Upper lobe of right lung (tissue), 1 donor: ENCODE measurements around the gene CNEP1R1. TPM values are rescaled to one million over a fixed set of nuclear protein-coding genes. Genes with fewer than 3 reads are reported as not detected.

Source experiments
- ATAC-seq: fragments of 200-7000 bp; cut with Tn5 transposase; one replicate; pipeline ENCODE4 v1.9.1; 2020; ENCODE audit warnings: mild to moderate bottlenecking, moderate library complexity
- DNase-seq: peaks from one replicate; pipeline ENCODE4 v3.0.0-alpha.2; 2020
- H3K27ac ChIP-seq: fragments of 200-600 bp; one replicate; pipeline ENCODE4 v1.8.0; 2022
- H3K27me3 ChIP-seq: fragments of 200-600 bp; one replicate; pipeline ENCODE4 v1.8.0; 2022; ENCODE audit warnings: mild to moderate bottlenecking
- H3K36me3 ChIP-seq: fragments of 200-600 bp; one replicate; pipeline ENCODE4 v1.8.0; 2022
- H3K4me1 ChIP-seq: fragments of 200-600 bp; one replicate; pipeline ENCODE4 v1.8.0; 2022
- H3K4me3 ChIP-seq: fragments of 200-600 bp; one replicate; pipeline ENCODE4 v1.8.0; 2022; ENCODE audit warnings: mild to moderate bottlenecking
- H3K9me3 ChIP-seq: fragments of 200-600 bp; one replicate; pipeline ENCODE4 v1.8.0; 2022
- intact Hi-C: fragments of 100-400 bp; cut with DNase I; formaldehyde crosslinking; loops from one replicate; pipeline ENCODE4 v1.11.0; 2022
- total RNA-seq: library from RNA; stranded (reverse); fragmentation: NEBNext Ultra II Directional; extraction: Animal tissue kit (Norgen Biotek cat#: 25700); gene quantifications from one replicate; pipeline ENCODE4 v1.2.1, GENCODE V29; 2021
- TF ChIP-seq, protein P1 (sequence below): fragments of 200-600 bp; IDR thresholded peaks from one replicate; pipeline ENCODE4 v1.8.0; 2022; ENCODE audit warnings: antibody characterized with exemption
- donor health status: DM: no; HTN: yes; CAD: no; lungs with severe emphysema.

Gene CNEP1R1
- total RNA-seq, 1 donor from 2014 or later = 21.9 TPM

DNA sequence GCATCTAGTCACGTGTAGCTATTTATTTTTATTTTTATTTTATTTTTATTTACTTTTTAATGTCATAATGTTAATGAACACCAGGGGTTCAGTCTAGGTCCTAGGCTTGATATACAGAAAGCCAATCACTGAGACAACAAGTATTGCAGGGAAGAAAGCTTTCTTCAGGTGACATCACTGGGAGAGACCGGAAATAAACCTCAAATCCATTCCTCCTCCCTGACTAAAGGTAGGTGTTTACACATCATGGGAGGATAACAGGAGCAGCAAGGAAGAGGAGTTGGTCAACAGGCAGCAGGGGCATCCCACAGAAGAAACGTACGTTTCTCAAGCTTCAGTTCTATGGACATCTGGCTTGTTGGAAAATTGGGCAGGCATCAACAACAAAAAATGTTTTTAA lies 31.2 kb downstream of the CNEP1R1 start:
- Histone ChIP-seq H3K4me1 (no peaks in the 10 kb centered on the region), H3K36me3 (no peaks in the 10 kb centered on the region), H3K9me3 (no peaks in the 10 kb centered on the region), H3K27me3 (no peaks in the 10 kb centered on the region), H3K4me3 (no peak overlapping the region), H3K27ac (no peak overlapping the region)
- DNase-seq = no peak
- ATAC-seq = no peak
- intact Hi-C loops = no loop called here
- TF ChIP-seq, protein P1, sequence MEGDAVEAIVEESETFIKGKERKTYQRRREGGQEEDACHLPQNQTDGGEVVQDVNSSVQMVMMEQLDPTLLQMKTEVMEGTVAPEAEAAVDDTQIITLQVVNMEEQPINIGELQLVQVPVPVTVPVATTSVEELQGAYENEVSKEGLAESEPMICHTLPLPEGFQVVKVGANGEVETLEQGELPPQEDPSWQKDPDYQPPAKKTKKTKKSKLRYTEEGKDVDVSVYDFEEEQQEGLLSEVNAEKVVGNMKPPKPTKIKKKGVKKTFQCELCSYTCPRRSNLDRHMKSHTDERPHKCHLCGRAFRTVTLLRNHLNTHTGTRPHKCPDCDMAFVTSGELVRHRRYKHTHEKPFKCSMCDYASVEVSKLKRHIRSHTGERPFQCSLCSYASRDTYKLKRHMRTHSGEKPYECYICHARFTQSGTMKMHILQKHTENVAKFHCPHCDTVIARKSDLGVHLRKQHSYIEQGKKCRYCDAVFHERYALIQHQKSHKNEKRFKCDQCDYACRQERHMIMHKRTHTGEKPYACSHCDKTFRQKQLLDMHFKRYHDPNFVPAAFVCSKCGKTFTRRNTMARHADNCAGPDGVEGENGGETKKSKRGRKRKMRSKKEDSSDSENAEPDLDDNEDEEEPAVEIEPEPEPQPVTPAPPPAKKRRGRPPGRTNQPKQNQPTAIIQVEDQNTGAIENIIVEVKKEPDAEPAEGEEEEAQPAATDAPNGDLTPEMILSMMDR = no peak

DNA sequence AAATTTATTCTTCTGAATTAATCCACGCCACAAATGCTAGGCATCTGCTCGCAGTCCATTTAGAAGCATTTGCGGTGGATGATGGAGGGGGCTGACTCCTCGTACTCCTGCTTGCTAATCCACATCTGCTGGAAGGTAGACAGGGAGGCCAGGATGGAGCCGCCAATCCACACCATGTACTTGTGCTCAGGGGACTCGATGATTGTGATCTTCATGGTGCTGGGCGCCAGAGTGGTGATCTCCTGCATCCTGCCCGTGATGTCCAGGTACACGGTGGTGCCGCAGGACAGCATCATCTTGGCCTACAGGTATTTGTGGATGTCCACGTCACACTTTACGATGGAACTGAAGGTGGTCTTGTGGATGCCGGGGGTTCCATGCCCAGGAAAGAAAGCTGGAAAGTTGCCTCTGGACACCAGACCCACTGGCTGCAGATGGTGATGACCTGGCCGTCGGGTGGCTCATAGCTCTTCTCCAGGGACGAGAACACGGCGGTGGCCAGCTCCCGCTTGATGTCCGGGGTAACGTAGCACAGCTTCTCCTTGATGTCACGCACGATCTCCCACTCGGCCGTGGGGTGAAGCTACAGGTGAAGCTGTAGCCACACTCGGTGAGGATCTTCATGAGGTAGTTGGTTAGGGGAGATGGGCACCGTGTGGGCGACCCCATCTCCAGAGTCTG lies 33.2 kb downstream of the CNEP1R1 start:
- Histone ChIP-seq H3K36me3 (no peaks in the 10 kb centered on the region), H3K9me3 (no peaks in the 10 kb centered on the region), H3K4me3 (no peak overlapping the region), H3K27me3 (no peaks in the 10 kb centered on the region), H3K27ac (no peak overlapping the region), H3K4me1 (no peaks in the 10 kb centered on the region)
- no peak for ATAC-seq
- intact Hi-C loops = no loop called here
- no peak for DNase-seq
- TF ChIP-seq, protein P1 = no peak

DNA sequence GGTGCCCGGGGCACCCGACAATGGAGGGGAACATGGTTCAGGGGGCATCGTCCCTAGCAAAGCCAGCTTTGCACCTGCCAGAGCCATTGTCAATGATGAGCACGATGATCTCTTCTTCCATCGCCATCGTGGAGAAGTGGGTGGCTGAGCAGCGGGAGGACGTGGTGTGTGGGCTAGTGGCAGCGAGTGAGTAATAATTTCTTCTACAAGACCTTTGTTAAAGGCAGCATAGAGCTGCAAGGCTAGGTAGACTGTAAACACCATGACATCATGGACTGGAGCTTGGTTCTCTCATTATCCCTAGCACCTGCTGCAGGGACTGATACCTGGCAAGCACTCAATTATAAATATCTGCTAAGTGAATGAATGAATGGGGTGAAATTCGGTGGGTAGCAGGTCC lies 34.1 kb downstream of the CNEP1R1 start:
- H3K36me3 ChIP-seq = no peaks in the 10 kb centered on the region
- no peaks in the 10 kb centered on the region for H3K9me3 ChIP-seq
- H3K27ac ChIP-seq = no peak overlapping the region
- H3K4me3 ChIP-seq = no peak overlapping the region
- TF ChIP-seq, protein P1 = no peak
- ATAC-seq = no peak
- intact Hi-C loops = no loop called here
- no peaks in the 10 kb centered on the region for H3K27me3 ChIP-seq
- no peak for DNase-seq
- H3K4me1 ChIP-seq = no peaks in the 10 kb centered on the region

DNA sequence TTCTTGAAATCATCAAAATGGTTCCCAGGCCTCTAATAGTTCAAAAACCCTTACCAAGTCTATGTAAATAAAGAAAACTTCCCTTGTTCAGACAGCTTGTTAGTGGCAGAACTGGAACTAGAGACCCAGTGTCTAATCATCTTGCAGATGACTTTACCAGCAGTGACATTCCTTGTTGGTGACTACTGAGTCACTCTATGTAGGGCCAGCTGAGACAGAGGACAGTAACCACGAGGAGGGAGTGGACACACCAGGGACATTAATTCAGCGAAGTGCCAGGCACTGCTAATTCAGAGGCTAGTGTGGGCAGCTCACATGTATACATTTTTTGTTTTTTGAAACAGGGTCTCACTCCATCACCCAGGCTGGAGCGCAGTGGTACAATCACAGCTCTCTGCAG lies 34.6 kb downstream of the CNEP1R1 start:
- H3K27ac ChIP-seq = no peak overlapping the region
- DNase-seq = no peak
- no peaks in the 10 kb centered on the region for H3K9me3 ChIP-seq
- no peaks in the 10 kb centered on the region for H3K27me3 ChIP-seq
- H3K4me1 ChIP-seq = no peaks in the 10 kb centered on the region
- TF ChIP-seq, protein P1 = no peak
- H3K4me3 ChIP-seq = no peak overlapping the region
- ATAC-seq = no peak
- intact Hi-C loops = no loop called here
- no peaks in the 10 kb centered on the region for H3K36me3 ChIP-seq

DNA sequence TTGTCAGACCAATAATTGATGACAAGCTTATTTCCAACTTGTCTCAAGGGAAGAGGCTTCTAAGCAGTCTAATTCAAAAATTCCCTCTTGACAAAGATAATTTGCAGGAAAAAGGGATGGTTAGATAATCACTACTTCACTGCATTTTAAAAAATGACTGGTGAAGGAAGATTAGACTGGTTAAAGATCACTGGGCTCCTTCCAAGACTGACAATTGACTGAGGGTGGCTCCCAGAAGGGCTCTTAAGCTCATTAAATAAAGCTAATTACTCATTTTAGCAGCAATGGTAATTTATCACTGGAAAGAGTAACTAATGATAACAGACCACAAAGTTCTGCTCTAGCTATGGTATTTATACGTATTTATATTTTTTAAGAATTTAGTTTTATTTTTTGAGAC lies 36.3 kb downstream of the CNEP1R1 start:
- H3K27me3 ChIP-seq = no peaks in the 10 kb centered on the region
- no peaks in the 10 kb centered on the region for H3K36me3 ChIP-seq
- H3K9me3 ChIP-seq = no peaks in the 10 kb centered on the region
- TF ChIP-seq, protein P1 = no peak
- no peak for DNase-seq
- no peak overlapping the region for H3K4me3 ChIP-seq
- no peak for ATAC-seq
- intact Hi-C loops = no loop called here
- H3K27ac ChIP-seq = no peak overlapping the region
- no peaks in the 10 kb centered on the region for H3K4me1 ChIP-seq

DNA sequence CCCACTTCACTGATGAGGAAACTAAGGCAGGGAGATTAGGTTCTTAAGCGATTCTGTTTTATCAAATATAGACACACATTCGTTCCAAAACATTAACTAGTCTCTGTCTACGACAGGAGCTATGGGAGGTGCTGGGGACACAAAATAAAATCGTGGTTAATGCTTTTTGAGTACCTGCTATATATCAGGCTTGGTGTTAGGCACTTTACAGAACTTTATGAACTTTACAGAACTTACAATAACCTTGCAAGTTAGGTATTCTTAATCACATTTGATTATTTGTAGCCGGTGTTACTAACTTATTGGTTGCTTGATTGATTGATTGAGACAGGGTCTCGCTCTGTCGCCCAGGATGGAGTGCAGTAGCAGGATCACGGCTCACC lies 40.2 kb downstream of the CNEP1R1 start:
- peak overlapping the region; percentile 31 for H3K27ac ChIP-seq
- no peaks in the 10 kb centered on the region for H3K9me3 ChIP-seq
- intact Hi-C loops = no loop called here
- H3K36me3 ChIP-seq = peaks cover 13% of the 10 kb centered on the region
- ATAC-seq = no peak
- DNase-seq = no peak
- H3K4me1 ChIP-seq = peaks cover 25% of the 10 kb centered on the region
- no peaks in the 10 kb centered on the region for H3K27me3 ChIP-seq
- TF ChIP-seq, protein P1 = no peak
- H3K4me3 ChIP-seq = peak overlapping the region; percentile 82
